Tibial nerve (tissue), 4 donors: ENCODE measurements around the gene CLEC16A. TPM values are rescaled to one million over a fixed set of nuclear protein-coding genes. Genes with fewer than 3 reads are reported as not detected.

ENCODE experiments used
- DNase-seq, 2 donors: peaks; one replicate each; pipeline ENCODE4 v3.0.0-alpha.2; 2019; ENCODE audit warnings: low spot score in 2 of 2
- H3K27ac ChIP-seq, 4 donors: fragments of 200-600 bp; sonication (generic) in 3 of 4; one replicate each; pipeline ENCODE4 v1.5.1; 2017 to 2019; ENCODE audit warnings: mild to moderate bottlenecking in 1 of 4
- H3K27me3 ChIP-seq, 2 donors: fragments of 200-600 bp; sonication (generic) in 1 of 2; one replicate each; pipeline versions ENCODE4 v1.5.1 to v1.6.0; 2017 to 2019
- H3K36me3 ChIP-seq, 3 donors: fragments of 200-600 bp; sonication (generic); one replicate each; pipeline ENCODE4 v1.5.1; 2018 to 2019
- H3K4me1 ChIP-seq, 4 donors: fragments of 200-600 bp; sonication (generic) in 3 of 4; one replicate each; pipeline ENCODE4 v1.5.1; 2017 to 2019
- H3K4me3 ChIP-seq, 4 donors: fragments of 200-600 bp; sonication (generic) in 3 of 4; one replicate each; pipeline ENCODE4 v1.5.1; 2017 to 2019; ENCODE audit warnings: mild to moderate bottlenecking in 1 of 4, moderate library complexity in 1 of 4
- H3K9me3 ChIP-seq, 4 donors: fragments of 200-600 bp; sonication (generic) in 3 of 4; one replicate each; pipeline ENCODE4 v1.5.1; 2017 to 2019
- EP300 ChIP-seq, 2 donors: sonication (generic); formaldehyde crosslinking; IDR thresholded peaks; one replicate each; pipeline ENCODE4 v1.6.1; 2017; ENCODE audit warnings: antibody characterized with exemption in 2 of 2, mild to moderate bottlenecking in 1 of 2
- POLR2A ChIP-seq, 2 donors: fragments of 450-650 bp; IDR thresholded peaks; one replicate each; pipeline ENCODE4 v1.6.1; 2017; ENCODE audit warnings: antibody characterized with exemption in 2 of 2, mild to moderate bottlenecking in 2 of 2, moderate library complexity in 2 of 2
- WGBS, 2 donors: methylation state at CpG; one replicate each; pipeline ENCODE4 v1.1.5; 2018; 5-methylcytosine and 5-hydroxymethylcytosine counted together
- total RNA-seq, 4 donors: library from RNA; depleted of rRNA; stranded (reverse); fragments of >200 nt; gene quantifications; one replicate each; pipeline ENCODE4 v1.1.0, GENCODE V29; 2016
- TF ChIP-seq, protein P1 (sequence below), 5 experiments: fragments of 200-600 bp in 3 of 5; fragments of 450-650 bp in 2 of 5; sonication (generic) in 3 of 5; IDR thresholded peaks; one replicate each; pipeline ENCODE4 v1.5.1; 2016 to 2019; ENCODE audit warnings: antibody characterized with exemption in 5 of 5, mild to moderate bottlenecking in 3 of 5, moderate library complexity in 2 of 5

CLEC16A gene
- total RNA-seq, 4 donors from 2014 or later = 37.4 to 70.2 (median 55.2) TPM

GRCh38 chr16:11171448-11171709 is 227.0 kb downstream of the CLEC16A start:
- H3K4me1 ChIP-seq = no peaks in the 10 kb centered on the region
- no peak for DNase-seq
- WGBS, 2 donors = 84% methylated on average over 4 of the region's 4 CpGs
- H3K4me3 ChIP-seq = no peak overlapping the region
- H3K36me3 ChIP-seq = peaks cover 0 to 80% (median 0%) of the 10 kb centered on the region in 3 donors
- no peak for TF ChIP-seq POLR2A (IDR thresholded peaks at IDR 0.05)
- TF ChIP-seq, protein P1, sequence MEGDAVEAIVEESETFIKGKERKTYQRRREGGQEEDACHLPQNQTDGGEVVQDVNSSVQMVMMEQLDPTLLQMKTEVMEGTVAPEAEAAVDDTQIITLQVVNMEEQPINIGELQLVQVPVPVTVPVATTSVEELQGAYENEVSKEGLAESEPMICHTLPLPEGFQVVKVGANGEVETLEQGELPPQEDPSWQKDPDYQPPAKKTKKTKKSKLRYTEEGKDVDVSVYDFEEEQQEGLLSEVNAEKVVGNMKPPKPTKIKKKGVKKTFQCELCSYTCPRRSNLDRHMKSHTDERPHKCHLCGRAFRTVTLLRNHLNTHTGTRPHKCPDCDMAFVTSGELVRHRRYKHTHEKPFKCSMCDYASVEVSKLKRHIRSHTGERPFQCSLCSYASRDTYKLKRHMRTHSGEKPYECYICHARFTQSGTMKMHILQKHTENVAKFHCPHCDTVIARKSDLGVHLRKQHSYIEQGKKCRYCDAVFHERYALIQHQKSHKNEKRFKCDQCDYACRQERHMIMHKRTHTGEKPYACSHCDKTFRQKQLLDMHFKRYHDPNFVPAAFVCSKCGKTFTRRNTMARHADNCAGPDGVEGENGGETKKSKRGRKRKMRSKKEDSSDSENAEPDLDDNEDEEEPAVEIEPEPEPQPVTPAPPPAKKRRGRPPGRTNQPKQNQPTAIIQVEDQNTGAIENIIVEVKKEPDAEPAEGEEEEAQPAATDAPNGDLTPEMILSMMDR (IDR thresholded peaks at IDR 0.05) = no peak
- TF ChIP-seq EP300 (IDR thresholded peaks at IDR 0.05) = no peak
- H3K9me3 ChIP-seq = no peaks in the 10 kb centered on the region
- no peaks in the 10 kb centered on the region for H3K27me3 ChIP-seq
- H3K27ac ChIP-seq = no peak overlapping the region

DNA sequence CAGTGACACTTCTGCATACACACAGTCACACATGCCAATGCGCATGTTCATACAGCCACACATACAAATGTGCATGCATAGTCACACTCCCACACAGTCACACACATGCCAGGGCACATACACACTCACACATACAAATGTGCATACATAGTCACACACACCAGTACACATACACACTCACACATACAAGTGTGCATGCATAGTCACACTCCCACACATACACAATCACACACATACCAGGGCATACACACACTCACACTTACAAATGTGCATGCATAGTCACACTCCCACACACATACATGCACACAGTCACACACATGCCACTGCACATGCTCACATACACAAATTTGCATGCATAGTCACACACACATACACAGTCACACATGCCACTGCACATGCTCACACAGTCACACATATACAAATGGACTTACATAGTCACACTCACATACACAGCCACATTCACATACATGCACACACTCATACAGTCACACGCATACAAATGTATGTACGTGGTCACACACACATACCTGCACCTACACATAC is 227.5 kb downstream of the CLEC16A start:
- no peaks in the 10 kb centered on the region for H3K4me1 ChIP-seq
- no peak for DNase-seq
- no peak overlapping the region for H3K4me3 ChIP-seq
- no peaks in the 10 kb centered on the region for H3K9me3 ChIP-seq
- TF ChIP-seq, protein P1 (IDR thresholded peaks at IDR 0.05) = no peak
- TF ChIP-seq EP300 (IDR thresholded peaks at IDR 0.05) (no peak), POLR2A (IDR thresholded peaks at IDR 0.05) (no peak)
- peaks cover 0 to 76% (median 0%) of the 10 kb centered on the region in 3 donors for H3K36me3 ChIP-seq
- 93 to 99% methylated on average over 3 of the region's 3 CpGs for WGBS, 2 donors
- no peaks in the 10 kb centered on the region for H3K27me3 ChIP-seq
- no peak overlapping the region for H3K27ac ChIP-seq

GRCh38 chr16:11173426-11173825 is 229.1 kb downstream of the CLEC16A start:
- Histone ChIP-seq H3K4me3 (no peak overlapping the region), H3K27ac (no peak overlapping the region), H3K9me3 (no peaks in the 10 kb centered on the region), H3K4me1 (no peaks in the 10 kb centered on the region), H3K27me3 (no peaks in the 10 kb centered on the region), H3K36me3 (peaks cover 0 to 65% (median 0%) of the 10 kb centered on the region in 3 donors)
- DNase-seq = no peak
- 91 to 92% methylated on average over 15 of the region's 15 CpGs for WGBS, 2 donors
- TF ChIP-seq, protein P1 (IDR thresholded peaks at IDR 0.05) = no peak
- no peak for TF ChIP-seq EP300 (IDR thresholded peaks at IDR 0.05)
- TF ChIP-seq POLR2A (IDR thresholded peaks at IDR 0.05) = no peak

DNA sequence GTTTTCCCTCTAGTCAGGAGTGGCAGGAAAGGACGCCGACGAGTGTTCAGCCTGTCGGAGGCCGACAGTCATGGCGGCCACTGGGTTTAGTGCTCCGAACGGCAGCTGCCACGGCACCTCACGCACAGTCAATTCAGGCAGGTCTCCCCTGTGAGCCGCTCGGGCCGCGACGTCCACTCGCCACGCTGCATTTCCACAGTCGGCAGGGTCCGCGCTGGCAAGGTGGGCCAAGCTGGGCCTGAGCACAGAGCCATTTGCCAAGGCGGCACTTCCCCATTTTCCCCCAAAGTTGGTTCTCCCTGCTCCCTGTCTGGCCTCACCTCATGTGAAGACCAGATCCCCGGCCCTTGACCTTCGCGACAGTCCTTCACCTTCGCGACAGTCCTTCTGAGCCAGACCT is 229.8 kb downstream of the CLEC16A start:
- Histone ChIP-seq H3K36me3 (peaks cover 0 to 65% (median 0%) of the 10 kb centered on the region in 3 donors), H3K27me3 (no peaks in the 10 kb centered on the region), H3K9me3 (no peaks in the 10 kb centered on the region), H3K4me1 (no peaks in the 10 kb centered on the region), H3K4me3 (no peak overlapping the region), H3K27ac (no peak overlapping the region)
- TF ChIP-seq, protein P1 (IDR thresholded peaks at IDR 0.05) = no peak
- TF ChIP-seq POLR2A (IDR thresholded peaks at IDR 0.05) (no peak), EP300 (IDR thresholded peaks at IDR 0.05) (no peak)
- no peak for DNase-seq
- WGBS, 2 donors = 96 to 97% methylated on average over 24 to 26 of the region's 26 CpGs

DNA sequence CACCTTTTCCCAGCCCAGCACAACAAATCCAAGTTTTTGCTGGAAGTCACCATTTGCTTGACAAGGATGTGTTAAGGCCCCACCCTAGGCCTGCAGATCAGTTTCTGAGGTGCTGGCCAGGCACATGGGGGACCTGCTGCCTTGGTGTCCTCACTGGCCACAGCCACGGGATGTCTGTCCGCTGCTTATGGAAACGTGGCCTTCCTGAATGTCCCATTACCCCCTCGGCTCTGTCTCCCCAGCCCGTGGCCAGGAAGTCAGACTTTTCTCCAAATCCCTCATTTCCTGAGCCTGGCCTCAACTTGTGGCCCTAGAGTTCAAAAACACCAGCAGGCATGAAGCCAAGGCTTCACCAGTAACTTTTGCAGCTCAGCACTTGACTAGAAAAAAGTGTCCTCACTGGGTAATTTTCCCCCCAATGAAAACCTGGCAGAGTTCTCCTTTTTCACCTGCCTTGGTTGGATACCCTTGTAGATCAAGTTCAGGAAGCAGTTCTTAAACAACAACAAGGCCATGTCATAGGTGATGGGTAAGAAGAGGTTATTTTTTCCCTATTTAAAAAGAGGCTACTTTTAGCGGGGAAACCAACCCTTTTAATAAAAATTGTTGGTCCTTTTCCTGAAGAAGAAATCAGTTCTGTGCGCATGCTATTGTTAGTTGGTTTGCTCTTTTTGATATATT is 230.9 kb downstream of the CLEC16A start:
- Histone ChIP-seq H3K27ac (no peak overlapping the region), H3K4me3 (no peak overlapping the region), H3K4me1 (no peaks in the 10 kb centered on the region), H3K36me3 (peaks cover 0 to 64% (median 0%) of the 10 kb centered on the region in 3 donors), H3K27me3 (no peaks in the 10 kb centered on the region), H3K9me3 (no peaks in the 10 kb centered on the region)
- DNase-seq = no peak
- WGBS, 2 donors = 80 to 82% methylated on average over 7 of the region's 7 CpGs
- no peak for TF ChIP-seq POLR2A (IDR thresholded peaks at IDR 0.05)
